Pons (tissue), 1 donor: ENCODE measurements around the gene HCST.
A peak's percentile ranks its signal among the peaks of the same experiment; 100 is the strongest.
"Not testable (repeated sequence)": the region's sequence is repeated elsewhere in the genome, so short reads cannot be mapped to it uniquely, and the experiment has no call there.

Experiments used
- DNase-seq: peaks from one replicate; pipeline ENCODE4 v3.0.0-alpha.2; 2016; ENCODE audit warnings: low spot score

HCST gene

DNA sequence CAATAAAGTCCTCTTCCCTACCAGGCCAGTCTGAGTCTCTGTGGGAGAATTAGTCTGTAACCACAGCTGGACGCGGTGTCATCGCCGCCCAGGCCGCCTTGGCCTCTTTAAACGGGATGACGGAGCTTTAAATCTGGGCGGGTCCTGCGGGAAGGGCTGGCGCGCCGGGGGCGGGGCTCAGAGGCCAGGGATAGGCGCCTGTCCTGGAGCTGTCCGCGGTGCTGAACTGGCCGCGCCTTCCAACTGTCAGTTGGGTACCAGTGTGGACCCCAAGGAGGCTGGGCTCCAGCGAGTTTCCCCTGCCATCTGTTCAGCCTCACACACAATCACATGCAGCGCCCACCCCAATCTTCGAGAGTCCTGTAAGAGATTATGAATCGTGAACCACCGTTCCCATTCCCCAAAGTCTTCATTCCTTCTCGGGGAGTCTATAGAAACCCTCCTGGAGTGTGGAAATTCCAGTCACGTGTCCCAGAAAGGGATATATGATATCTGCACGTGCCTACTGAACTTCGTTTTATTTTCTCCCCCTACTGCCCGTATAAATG is 22.5 kb upstream of the HCST start:
- DNase-seq: peak; percentile 78

DNA sequence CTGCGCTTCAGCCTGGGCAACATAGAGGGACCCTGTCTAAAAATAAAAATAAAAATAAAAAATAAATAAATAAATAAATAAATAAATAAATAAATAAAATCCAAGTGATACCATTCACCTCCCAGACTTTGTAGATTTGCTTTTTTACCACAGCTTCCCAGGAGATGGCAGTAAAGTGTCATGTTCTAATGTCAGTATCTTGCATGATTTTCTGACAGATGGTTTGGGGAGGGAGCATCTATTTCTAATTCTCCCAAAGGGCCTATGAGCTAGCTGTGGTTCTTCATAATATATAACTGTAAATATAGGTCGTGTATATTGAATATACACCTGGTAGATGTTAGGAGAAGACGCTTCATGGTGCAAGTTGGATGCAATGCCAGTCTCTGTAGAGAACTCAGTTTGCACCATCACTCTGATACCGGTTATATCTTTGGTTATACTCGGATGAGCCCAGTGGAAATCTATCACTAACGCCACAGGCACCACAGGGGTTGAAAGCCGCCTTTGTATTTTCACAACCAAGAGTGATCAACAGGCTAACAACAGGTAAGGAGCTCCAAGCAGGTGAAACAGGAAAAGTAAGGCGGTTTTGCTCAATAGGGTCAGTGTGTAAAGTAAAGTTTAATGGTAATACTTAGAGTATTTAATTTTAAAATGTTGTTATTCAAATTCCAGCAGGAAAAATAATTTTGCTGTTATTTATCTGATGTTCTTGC is 20.1 kb upstream of the HCST start:
- DNase-seq: peak; percentile 96

DNA sequence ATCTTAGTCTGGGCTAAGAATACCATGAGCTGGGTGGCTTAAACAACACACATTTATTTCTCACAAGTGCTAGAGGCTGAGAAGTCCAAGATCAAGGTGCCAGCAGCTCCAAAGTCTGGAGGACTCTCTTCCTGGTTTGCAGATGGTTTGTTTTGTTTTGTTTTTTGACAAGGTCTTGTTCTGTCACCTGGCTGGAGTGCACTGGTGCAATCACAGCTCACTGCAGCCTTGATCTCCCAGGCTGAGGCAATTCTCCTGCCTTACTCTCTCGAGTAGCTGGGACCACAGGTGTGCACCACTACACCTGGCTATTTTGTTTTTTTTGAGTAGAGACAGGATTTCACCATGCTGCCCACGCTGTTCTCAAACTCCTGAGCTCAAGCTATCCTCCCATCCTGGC is 18.4 kb upstream of the HCST start:
- DNase-seq: no peak

DNA sequence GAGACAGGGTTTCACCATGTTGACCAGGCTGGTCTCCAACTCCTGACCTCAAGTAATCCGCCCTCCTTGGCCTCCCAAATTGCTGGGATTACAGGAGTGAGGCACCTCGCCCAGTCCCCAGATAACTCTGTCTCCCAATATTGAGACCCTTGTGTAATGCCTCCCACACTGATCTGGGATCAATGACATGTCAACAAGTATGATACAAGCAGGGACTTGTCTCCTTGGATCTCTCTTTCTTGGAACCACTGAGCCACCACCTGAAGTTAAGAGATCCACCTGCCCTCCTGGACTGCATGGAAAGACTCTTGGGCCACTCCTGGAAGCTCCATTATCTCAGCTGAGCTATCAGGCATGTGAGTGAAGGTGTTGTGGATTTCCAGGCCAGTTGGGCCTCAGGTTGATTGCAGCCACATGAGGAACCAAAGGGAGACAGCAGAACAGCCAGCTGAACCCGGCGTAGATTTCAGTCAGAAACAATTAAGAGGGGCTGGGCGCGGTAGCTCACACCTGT is 17.0 kb upstream of the HCST start:
- DNase-seq: no peak

DNA sequence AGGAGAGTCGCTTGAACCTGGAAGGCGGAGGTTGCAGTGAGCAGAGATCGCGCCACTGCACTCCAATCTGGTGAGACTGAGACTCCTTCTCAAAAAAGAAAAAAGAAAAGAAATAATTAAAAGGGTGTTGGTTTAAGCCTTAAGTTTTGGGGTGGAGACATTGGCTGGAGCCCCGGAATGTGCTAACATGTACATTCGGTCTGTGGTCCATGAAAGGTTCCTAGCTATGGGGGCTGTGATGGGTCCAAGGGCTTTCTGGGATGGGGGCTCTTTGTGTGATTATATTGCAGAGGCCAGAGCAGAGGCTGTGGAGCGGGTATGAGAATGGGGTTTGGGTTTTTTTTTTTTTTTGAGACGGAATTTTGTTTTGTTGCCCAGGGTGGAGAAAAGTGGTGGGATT is 16.4 kb upstream of the HCST start:
- no peak for DNase-seq

DNA sequence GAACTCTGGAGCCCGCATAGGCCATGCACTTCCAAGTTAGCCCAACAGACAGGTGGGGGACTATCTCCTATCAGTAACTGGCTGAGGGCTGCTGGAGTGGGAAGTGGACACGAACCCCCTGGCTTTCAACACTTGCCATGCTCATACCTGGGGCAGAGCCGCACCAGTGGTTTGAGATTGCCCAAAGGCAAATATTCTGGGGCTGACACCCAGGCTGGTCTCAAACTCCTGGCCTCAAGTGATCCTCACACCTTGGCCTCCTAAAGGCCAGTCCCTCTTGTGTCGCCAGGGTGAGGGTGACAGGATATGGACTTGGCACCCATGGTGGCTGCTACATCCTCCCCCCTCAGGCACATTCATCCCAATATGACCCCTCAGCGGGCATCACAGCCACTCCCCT is 15.1 kb upstream of the HCST start:
- no peak for DNase-seq

DNA sequence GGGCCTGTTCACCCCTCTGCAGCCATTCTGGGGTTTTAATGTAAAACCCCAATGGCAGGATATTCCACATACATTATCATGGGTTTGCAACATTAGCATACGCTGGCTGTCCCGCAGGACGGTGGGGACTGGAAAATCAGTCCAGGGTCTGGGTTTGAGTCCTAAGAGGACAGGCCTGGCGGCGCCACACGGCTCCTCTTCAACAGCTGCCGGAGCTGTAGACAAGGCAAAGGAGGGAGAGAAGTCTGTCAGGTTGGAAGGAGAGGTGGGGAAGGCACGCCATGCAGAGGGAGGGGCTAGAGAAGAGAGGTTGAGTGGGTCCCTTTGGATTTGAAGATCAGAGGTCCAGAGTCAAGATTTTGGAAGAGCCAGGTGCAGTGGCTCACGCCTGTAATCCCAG is 13.9 kb upstream of the HCST start:
- DNase-seq: no peak

DNA sequence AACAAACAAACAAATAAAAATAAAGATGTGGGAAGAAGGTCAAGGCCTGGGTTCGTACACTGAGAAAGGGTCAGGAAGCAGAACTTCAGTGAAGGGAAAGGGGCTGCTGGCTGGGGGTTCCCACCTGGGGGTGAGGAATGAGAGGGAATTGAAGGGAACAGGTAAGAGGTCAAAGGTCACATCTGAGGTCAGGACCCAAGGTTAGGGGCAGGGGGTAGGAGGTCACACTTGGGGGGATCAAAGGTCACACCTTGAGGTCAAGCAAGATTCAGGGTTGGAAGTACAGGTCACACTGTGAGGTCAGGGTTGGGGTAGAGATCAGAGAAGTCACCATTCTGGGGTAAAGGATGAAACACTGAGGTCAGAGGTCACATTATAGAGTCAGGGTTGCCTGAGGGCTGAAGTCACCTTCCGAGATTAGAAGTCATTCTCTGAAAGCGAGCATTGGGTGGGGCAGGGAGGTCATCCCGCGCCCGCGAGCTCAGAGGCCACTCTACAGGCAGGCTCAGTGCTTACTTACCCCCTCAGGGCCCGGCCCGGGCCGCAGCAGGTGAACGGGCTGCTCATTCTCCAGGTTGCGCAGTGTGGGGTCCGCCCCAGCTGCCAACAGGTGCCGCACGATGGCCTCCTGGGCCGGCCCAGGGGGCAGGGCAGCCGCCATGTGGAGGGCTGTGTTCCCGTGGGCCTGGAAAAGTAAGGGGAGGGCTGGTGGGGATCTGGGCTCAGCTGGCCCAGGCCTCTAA is 12.8 kb upstream of the HCST start:
- DNase-seq: no peak

DNA sequence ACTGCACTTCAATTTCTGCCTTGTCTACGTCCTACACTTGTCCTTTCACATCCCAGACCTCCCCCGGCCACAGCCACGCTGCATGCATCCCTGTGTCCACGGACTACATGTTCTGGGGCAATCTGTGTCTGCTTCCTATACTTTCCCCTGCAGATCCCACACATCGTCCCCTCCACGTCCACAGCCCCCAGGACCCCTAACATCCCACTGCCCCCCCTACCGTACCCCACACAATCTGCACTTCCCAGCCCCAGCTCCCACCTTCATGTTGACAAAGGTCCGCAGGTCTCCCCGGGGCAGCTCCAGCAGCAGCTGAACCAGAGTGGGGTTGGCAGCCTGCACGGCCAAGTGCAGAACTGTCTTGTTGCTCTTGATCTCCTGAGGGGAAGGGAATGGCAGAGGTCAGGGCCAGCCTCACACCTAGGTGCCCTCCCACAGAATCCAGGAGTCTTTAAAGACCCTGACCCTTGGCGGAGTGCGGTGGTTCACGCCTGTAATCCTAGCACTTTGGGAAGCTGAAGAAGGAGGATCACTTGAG is 12.1 kb upstream of the HCST start:
- DNase-seq: no peak

DNA sequence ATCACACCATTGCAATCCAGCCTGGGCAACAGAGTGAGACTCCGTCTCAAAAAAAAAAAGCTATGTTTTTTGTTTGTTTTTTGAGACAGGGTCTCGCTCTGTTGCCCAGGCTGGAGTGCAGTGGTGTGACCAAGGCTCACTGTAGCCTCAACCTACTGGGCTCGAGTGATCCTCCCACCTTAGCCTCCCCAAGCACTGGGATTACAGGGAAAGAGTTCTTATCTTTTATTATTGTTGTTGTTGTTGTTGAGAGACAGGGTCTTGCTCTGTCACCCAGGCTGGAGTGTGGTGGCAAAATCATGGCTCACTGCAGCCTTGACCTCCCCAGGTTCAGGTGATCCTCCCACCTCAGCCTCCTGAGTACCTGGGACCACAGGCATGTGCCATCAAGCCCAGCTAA is 10.5 kb upstream of the HCST start:
- DNase-seq: not testable (repeated sequence)

DNA sequence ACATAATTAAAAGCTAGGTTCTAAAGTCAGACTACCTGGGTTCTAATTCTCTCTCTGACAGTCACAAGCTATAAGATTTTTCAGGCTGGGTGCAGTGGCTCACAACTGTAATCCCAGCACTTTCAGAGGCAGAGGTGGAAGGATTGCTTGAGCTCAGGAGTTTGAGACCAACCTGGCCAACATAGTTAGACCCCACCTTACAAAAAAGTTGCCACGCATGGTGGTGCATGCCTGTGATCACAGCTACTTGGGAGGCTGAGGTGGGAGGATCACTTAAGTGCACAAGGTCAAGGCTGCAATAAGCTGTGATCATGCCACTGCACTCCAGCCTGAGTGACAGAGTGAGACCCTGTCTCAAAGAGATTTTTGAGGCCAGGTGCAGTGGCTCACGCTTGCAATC is 8.0 kb upstream of the HCST start:
- DNase-seq: no peak

DNA sequence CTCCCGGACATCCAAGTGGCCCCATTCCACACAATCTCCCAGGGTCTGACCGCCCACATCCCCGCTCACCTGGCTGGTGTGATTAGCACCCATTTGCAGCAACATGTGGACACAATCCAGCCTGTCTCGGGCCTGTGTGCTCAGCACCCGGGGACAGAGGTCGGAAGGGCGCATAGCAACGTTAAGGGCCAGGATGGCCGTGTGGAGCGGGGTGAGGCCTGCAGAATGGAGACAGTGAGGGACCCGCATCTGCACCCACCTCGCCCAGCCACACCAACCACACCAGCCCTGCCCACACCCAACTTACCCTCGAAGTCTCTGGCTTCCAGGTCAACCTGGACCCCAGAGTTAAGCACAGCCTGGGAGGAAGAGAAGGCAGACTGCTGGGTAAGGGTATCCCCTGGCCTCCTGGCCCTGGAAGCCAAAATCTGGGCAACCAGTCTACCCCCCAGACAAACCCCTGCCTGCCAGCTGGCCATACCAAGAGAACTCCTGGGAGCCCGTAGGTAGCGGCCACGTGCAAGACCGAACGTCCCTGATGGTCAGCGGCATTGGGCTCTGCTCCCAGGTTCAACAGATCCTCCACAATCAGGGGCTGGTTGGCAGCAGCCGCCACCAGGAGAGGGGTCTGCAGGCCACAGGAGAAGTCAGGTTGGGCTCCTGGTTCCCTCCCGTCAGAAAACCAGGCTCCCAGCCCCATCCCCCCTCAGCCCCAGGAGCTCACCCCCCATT is 6.3 kb upstream of the HCST start:
- no peak for DNase-seq

DNA sequence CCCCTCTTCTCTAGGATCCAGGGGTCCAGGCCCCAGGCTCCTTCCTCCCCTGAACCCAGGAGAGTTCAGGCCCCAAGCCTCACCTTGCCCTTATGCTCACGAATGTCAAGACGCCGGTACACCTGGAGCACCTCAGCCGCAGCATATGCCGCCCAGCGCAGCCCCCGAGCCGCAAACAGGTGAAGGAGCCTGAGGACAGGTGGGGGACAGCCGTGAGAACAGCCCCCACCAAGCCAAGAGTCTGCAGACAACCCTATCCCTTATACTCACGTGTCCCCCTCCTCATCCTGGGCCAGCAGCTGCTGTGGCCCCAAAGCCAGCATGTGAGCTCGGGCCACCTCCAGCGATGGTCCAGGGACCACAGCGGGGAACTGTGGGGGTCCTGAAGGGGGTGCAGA is 5.7 kb upstream of the HCST start:
- no peak for DNase-seq

DNA sequence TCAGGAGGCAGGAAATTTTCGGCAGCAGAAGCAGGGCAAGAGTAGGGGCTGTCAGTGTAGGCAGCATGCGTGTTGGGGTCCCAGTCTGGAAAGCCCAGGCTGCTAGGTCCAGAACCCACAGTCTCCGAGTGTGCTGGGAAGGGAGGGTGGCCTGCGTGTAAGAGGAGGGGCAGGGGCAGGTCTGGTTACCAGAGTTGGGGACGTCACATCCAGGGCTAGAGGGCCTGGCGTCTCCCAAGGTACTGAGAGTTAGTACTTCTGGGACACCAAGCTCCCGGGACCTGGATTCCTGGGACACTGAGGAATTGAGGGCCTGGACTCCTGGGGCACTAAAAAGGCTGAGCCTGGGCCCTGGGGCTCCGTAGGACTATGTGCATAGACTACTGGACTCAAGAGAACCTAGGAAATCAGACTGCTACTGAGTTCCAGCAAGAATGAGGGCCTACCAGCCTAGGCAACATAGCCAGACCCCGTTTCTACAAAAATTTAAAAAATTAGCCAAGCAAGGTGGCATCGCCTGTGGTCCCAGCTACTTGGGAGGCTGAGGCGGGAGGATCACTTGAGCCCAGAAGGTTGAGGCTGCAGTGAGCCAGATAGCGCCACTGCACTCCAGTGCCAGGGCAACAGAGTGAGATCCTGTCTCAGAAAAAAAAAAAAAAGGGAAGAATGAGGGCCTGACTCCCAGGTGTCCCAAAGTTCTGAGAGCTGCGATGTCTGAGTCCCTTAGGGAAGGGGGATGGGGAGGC is 4.5 kb upstream of the HCST start:
- DNase-seq: no peak

DNA sequence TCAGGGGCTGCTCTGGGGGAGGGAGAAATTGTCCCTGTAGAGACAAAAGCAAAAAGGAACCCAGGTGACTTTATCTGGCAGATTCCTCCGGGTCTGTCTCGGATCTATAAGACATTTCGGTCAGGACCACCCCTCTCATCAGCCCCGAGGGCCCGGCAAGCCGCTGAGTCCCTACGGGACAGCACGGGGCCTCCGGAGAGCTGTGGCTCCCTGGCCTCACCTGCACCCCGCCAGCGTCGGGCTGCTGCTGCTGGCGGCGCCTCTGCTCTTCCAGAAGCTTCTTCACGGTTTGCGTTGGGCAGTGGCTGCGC is 3.9 kb upstream of the HCST start:
- DNase-seq: no peak

DNA sequence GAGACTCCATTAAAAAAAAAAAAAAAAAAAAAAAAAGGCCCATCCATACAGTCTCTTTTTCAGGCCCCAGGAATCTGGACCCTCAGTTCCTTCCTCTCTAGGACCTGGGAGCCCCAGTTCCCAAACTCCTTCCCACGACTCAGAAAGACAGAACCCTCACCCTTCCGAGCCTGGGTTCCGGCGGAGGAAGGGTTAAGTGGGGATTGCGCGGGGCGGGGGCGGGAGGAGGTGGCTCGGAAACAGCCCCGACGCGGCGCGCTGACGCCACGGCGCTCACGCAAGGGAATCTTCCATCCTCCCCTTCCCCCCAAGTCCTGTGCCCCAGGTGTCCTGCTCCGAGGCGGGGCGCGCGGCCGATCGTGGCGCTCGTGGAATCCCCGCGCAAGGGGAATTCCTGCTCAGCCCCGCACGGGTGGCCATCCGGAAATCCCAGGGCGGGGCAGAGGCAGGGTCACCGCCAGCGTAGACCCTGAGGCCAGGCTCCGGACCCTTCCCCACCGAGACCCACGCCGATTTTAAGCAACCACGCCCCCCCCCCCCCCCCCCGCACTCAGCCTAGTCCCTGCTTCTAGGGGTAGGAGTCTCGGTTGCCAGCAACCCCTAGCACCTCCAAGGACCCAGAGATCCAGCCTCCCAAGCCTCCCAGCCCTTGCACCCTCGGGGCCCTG is 2.6 kb upstream of the HCST start:
- peak; percentile 64 for DNase-seq

DNA sequence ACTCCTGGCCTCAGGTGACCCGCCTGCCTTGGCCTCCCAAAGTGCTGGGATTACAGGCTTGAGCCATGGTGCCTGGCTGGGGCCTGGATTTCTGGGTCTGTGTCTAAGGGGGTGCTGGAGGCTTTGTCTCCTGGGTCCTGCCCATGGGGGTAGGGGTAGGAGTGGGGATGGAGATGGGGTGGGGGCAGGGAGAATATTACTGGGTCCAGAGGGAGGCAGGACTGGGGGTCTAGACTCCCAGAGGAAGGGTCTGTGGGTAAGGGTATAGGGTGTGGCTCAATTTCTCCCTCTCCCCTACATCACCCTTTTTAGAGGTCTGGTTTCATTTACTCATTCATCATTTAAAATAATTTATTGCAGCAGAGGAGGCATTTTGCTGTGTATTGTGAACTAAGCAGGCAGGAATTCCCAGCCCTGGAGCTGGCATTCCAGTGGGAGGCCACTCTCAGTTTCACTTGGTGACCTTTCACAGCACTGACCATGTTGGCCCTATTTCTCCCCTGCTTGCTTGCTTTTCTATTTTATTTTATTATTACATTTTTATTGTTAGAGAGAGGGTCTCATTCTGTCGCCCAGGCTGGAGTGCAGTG is 1.2 kb upstream of the HCST start:
- no peak for DNase-seq

DNA sequence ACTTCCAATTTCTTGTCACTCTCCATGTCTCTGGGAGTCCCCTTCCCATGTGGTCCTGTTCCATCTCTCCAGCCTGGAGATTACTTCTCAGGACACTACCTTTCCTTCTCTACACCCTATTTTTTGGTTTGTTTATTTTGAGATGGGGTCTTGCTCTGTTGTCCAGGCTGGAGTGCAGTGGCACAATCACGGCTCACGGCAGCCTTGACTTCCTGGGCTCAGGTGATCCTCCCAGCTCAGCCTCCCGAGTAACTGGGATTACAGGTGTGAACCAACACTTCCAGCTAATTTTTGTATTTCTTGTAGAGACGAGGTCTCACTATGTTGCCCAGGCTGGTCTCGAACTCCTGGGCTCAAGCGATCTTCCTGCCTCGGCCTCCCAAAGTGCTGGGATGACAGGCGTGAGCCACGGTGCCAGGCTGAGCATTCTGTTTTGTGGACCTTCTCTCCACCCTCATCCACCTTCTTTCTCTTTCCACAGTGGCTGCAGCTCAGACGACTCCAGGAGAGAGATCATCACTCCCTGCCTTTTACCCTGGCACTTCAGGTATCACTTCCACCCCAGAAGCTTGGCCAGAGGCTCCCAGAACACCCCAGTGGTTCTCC is 644 bp downstream of the HCST start:
- no peak for DNase-seq

DNA sequence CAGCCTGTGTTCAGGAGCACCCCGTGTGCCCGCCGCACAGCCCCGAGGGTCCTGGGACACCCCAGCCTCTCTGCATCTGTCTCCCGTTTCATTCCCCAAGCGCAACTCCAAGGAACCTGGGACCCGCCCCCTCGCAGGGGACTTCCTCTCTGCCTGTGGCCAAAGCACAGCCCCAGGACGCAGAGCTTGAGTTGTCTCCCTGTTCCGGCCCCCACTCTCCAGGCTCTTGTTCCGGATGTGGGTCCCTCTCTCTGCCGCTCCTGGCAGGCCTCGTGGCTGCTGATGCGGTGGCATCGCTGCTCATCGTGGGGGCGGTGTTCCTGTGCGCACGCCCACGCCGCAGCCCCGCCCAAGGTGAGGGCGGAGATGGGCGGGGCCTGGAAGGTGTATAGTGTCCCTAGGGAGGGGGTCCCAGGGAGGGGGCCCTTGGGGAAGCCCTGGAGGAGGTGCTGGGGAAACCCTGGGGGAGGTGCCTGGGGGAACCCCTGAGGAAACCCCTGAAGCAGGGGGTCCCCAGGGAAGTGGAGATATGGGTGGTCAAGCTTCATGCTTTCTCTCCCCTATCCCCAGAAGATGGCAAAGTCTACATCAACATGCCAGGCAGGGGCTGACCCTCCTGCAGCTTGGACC is 1.3 kb downstream of the HCST start:
- DNase-seq: peak; percentile 74
